ENCODE data around the gene IGF1R.
A peak's percentile ranks its signal among the peaks of the same experiment; 100 is the strongest.

IGF1R gene

DNA sequence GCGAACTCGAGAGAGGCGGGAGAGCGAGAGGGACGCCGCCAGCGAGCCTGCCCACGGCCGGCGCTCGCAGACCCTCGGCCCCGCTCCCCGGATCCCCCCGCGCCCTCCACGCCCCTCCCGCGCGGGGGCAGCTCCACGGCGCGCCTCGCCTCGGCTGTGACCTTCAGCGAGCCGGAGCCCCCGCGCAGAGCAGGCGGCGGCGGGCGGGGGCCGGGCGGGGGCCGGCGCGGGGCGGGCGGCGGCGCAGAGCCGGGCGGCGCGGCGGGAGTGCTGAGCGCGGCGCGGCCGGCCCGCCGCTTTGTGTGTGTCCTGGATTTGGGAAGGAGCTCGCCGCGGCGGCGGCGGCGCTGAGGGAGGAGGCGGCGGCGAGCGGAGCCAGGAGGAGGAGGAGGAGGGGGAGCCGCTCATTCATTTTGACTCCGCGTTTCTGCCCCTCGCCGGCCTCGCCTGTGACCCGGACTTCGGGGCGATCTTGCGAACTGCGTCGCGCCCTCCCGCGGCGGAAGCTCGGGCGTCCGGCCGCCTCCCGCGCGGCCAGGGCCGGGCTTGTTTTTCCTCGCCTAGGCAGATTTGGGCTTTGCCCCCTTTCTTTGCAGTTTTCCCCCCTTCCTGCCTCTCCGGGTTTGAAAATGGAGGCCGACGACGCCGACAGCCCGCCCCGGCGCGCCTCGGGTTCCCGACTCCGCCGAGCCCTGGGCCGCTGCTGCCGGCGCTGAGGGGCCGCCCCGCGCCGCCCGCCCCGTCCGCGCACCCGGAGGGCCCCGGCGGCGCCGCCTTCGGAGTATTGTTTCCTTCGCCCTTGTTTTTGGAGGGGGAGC, 524 bp downstream of the IGF1R start:
- DNase-seq, result no peak

DNA sequence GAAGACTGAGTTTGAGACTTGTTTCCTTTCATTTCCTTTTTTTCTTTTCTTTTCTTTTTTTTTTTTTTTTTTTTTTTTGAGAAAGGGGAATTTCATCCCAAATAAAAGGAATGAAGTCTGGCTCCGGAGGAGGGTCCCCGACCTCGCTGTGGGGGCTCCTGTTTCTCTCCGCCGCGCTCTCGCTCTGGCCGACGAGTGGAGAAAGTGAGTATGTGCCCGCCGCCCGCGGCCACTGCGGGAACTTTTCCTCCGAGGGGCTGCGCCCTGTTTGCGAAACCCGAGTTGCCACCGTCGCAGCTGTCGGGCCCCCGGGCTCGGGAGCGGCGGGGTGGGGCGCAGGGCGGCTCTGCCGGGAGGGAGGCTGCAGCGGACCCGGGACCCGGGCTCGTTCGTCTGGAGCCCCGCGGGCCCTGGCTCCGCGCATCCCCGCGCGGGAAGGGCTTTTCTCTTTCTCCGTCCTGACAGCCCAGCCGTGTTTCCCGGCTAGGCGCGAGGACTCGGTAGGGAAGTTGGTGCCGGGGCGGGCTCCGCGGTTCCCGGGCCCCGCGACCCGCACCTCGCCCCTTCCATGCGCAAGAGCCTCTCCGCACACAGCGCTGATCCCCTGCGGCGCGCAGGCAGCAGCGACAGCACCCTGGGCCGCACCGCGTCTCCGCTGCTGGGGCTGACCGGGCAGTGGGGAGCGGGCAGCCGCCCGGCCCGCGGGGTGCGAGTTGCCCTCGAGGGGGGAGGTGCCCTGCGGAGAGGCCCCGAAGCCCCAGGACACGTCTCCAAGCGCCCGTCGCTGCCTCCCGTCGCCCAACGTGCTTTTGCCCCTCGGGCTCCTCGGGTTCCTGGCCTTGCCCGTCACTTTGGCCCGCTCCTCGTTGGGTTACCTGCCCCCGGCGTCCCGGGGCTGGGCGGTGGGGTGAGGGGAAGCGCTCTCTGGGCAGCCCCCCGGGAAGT, 1.4 kb downstream of the IGF1R start:
- DNase-seq, result no peak

DNA sequence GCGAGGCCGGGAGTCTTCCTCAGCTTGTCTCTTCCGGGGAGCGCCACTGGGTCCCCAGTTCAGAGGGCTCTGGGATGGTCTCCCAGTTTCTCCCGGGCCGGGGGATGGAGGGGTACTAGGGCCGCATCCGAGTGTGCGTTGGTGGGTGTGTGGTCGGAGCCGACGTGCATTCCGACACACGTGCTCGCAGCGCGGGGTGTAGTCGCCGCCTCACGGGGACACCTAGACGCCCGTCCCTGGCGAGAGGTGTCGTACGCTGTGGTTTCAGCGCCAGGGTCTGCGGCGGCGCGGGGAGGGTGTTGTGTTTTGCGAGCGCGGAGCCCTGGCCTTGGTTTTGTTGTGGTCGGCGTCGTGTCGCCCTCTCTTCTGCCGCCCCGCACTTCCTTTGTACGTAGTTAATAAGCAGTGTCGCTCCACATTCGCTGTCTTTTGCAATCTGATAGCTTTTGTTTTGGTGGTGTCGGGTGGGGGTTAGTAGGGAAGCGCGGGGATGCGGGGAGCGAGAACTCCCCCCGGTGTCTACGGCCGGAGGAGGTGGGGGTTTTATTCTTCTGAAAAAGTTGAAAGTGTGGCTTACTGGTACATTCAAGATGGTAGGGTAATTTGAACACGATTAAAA, 2.2 kb downstream of the IGF1R start:
- no peak for DNase-seq

DNA sequence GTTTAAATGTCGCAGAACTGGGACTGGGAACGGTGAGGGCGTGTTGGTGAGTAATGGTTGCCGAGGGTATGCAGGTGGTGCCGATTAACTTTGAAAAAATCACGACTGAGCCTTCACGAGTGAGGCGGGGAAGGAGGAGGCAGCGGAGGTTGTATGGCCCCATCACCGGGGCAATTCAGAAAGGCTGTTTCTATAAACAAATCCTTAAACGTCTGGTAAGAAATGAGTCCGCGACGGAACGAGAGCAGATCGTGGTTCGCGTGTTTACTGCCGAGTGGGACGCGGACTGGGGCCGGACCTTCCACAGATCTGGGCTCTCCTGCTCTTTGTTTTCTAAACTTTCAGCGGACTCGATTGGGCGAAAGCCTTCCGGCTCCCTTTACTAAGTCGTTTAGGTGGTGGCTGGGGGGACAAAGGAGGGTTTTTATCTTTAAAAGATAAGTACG, 2.7 kb downstream of the IGF1R start:
- DNase-seq, result no peak

DNA sequence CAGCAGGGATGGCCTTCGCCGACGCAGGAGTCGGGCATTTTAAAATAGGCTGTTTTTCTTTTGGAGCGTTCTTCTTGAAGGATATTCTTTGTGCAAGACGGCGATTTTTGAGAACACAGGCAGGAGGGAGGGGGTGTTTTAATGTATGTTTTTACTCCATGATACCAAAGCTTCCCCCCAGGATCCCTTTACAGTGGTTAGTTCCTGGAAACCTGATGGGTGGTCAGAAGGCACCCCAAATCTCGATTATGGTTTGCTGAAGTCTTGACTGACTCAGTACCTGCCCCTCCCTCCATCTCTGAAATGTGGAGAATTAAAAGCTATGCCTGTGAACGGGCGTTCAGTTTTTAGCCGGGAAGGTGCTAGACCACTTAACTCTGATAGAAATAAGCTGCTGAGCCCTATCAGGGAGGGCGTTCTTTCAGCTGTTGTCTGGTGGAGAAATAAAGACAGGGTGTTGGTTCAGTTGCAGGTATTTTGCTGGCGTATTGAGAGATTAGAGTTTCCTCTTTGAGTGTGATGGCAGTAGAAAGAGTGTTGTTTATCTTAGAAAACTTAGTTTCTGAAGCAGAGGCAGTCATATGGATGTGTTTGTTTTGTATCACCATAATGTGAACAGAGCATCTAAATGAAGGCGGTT, 3.4 kb downstream of the IGF1R start:
- DNase-seq, result no peak

DNA sequence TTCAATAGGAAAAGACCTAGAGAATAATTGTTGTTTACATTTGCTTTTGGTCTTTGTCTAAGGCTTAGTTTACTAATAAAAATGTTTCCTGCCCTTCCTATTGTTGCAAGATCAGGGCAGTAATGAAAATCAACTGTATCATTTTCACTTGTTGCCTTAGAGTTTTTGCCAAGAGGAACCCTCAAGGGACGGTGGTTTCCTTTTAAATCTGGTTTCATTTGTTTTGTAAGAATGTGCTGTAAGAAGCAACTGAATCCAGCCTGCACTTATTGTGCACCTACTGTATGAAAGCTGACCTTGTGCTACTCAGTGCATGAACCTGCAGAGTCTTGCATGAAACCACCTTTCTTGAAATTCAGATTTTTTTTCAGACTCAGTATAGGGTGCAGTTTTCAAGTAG, 5.3 kb downstream of the IGF1R start:
- no peak for DNase-seq

DNA sequence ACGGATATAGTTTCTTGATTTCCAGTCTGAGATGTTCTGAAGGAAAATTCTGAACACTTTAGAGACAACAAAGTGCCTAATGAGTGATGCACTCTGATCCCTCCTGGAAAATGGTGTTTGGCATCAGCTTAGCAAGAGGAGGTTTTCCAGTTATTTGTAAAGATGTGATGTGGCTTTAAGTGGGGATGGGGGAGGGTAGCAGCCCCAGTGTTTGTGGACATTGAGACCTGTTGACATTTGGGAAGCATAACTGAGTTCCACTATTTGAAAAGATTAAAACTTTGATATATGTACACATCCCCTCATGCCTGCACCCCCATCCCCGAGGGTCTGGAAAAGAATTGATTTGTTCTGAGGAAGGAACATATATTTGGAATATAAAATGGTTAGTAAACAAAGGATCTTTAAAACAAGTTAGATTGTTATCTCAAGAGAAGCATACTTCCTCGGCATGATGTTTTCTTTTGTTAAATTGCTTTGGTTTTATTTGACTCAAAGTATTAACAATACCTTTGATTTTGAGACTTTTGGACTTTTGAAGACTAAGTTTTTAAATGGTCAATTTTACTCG, 6.5 kb downstream of the IGF1R start:
- DNase-seq, result no peak

DNA sequence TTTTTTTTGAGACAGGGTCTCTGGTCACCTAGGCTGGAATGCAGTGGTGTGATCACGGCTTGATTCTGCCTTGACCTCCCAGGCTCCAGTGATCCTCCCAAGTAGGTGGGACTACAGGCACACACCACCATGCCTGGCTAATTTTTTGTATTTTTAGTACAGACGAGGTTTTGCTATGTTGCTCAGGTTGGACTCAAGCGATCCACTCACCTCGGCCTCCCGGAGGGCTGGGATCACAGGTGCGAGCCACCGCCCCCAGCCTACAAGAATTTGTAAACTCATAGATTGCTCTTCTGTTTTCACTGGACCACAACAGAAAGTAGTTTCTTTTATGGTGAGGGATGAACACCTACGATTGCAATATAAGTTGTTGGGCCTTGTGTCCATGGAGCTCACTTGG, 7.4 kb downstream of the IGF1R start:
- DNase-seq, result no peak

DNA sequence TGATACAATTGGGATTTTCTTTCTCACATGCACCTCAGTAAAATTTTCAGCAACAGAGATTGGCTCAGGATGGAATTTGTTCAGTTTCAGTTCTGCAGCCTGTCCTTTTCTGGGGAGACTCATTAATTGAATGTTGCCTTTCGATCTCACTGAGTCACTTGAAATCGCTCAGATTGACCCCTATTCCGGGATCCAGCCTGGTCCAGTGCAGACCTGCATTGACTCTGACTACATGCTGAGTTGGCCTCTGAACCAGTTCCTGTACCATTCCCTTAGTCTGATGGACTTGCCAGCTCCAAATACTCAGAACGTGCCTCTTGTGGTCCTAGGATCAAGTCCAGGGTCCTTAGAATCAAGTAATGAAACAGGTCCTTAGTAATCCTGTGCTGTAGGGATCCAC, 9.4 kb downstream of the IGF1R start:
- DNase-seq, result no peak

DNA sequence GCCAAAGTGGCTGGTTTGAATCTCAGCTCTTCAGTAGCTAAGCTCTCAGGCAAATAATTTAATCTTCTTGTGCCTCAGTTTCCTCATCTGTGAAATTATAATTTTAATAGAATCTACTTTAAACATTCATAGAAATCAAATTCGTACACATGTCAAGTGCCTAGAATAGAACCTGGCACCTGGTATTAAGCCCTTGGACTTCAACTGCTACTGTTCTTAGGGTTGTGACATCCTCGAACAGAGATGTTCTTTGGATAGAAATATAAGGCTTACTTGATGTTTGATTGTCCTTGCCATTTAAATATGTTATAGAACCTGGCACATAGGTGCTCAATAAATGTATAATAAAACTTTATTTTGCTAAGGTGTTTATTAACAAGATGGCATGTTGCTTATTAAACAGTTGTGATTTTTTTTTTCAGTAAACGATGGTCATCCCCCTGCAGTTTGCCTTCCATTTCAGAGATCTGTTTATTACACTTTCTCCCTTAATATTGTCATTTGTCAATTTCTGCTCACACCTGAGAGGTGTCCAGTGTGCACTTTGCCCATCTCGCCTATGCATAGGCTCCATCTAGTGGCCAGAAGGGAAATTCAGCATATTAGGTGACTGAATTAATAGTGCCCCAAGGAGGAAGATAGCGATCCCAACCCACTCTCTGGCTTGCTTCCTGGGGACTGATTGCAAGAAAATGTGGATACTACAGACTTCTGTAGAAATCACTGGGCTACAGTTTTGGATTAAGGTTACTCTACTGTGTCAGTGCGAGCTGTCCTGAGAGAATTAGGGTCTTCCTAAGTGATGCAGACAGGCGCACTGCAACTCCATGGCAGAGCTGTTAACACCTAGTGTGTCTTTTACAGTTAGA, 10.7 kb downstream of the IGF1R start:
- DNase-seq, result peak; percentile 10

DNA sequence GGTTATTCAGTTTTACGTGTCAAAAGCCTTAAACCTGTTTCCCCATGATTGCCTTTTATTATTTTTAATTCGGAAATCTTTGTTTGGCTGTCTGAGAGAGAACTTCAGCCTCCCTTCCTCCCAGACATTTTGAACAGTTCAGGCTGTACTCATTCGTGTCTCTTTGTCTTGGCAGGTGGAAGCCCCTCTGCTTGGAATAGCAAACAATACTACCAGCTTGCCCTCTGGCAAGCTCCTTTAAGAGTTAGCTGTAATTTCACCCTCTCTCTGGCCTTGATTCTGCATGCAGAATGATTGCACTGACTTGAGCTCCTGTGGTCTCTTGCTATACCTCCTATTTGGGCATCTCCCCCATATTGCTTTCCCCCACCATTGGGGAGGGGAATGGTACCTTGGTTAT, 11.7 kb downstream of the IGF1R start:
- no peak for DNase-seq

DNA sequence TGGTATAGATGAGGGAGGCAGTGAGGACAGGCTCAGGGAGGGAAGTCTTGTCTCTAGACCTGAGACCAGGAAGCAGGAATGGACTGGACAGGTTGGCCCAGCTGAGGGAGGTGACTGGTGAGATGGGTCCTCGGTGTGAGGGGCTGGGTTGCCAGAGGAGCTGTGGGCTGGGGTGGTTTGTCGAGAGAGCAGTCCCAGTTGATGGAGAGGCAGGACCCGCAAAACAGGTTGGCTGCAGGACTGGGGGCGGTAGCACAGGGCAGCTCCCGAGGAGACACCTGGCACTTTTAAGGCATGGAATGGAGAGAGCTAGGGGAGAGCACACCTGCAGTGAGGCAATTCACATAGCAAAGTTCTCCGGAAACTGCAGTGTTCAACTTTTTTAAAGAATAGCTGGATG, 14.7 kb downstream of the IGF1R start:
- no peak for DNase-seq

DNA sequence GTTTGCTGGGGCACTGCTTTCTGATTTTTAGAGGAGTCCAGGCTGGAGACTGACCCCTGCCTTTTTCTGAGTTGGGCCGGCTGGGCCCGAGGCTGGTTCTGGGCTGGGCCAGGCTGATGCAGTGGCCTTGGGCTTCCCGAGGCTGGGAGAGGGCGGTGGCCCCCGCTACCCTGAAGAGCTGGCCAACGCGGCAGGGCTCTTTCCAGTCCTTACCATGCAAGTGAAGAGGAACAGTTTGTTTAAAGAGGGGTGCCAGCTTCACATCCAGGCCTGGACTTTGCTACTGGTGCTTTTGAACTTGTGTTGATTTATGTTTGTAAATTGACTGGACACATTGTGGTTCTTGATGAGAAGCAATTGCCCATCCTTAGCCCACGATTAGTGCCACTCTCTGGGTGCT, 15.3 kb downstream of the IGF1R start:
- no peak for DNase-seq

DNA sequence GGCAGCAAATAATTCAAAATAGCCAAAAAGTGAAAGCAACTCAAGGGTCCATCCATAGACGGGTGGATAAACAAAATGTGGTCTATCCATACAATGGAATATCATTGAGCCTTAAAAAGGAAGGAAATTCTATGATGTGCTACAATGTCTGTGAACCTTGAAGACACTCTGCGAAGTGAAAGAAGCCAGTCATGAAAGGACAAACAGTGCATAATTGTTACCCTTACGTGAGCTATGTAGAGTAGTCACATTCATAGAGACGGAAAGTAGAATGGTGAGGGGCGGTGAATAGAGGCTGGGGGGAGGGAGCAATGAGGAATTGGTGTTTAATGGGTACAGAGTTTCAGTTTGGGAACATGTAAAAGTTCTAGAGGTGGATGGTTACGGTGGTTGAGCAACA, 18.1 kb downstream of the IGF1R start:
- no peak for DNase-seq

DNA sequence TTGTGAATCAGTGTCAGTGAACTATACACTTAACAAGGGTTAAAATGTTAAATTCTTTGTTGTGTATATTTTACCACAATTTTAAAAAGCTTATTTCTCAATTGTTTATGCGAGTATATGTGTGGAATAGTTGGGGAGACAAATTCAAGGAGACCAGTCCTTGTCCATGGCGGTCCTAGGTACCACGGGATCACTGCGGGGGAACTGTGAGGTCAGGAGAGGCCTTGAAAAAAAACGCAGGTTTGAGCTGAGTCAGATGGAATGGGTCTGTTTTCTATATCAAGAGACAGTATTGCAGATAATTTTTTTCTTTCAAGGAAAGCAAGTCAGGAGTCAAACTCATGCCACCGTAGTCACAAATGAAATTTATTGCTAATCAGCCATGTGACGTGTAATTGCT, 18.5 kb downstream of the IGF1R start:
- no peak for DNase-seq

DNA sequence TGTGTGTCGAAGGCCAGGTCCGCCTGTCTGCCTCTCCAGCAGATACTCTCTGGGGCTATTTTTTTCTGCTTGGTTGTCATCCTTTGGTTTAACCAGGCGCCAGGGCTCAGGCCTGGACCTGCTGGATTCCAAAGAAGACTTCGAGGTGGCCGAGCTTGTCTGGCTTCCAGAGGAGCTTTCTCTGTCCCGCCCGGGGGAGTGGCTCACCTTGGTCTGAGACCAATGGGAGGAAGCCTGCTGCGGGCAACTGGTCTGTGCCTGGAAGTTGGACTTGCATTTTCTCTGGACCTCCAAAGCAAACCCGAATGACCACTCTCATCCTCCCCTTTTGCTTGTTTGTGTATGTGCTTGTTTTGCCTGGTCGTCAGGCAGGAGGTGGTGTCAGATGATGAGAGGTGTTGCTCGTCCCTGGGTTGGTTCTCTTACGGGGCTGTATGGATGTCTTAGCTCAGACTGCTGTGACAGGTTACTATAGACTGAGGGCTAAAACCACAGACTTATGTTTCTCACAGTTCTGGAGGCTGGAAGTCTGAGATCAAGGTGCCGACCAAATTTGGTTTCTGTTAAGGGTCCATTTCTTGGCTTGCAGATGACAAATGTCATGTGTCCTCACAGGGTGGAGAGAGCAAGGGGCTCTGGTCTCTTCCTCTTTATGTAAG, 19.3 kb downstream of the IGF1R start:
- no peak for DNase-seq

DNA sequence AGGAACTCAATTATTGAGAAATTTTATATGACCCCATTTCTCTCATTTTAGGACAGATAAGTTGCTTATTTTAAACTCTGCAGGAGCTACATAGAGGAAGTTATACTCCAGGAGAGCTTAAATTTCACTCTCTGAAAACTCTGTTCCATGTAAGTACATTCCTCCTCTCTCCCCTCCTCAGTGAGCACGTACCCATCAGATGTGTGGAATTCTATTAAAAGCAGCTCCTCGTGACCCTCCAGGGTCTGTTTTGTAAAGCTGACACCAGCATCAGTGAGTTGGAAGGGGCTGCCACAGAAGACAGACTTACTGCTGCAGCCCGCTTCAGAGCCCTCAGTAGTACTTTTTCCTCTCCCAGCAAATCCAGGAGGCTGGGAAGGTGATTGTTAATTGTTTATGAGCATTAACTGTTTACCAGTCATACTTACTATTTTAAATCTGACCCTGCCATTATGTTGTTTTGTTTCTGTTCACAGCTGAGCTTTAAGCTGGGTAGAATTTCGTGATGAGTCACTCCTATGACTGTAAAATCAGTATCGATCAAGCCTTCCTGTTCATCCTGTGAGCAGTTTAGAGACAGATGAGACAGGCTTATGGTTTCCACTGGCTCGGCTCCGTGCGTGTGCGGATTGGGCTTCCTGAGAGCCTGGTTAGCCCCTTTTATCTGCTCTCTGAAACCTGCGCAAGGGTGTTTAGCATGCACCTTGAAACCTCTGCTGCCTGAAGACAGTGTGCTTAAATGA, 20.4 kb downstream of the IGF1R start:
- no peak for DNase-seq

DNA sequence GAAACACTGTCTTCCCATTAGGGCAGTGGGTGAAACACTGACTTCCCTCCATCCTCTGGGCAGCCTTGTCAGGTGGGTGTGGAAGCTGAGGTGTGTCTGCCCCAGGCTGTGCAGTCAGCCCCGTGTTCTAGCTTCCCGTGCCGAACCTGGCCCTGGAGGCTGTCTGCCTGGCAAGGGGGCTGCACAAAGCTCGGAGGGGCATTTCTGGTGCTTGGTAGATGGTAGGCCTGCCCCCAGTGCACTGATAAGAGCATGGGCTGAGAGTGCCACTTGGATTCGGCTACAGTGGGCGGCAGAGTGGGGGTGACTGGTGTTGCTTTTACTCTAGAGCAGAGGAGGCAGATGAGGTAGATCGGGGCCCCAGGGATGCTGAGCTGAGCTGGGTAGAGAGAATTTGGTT, 21.3 kb downstream of the IGF1R start:
- DNase-seq, result no peak

DNA sequence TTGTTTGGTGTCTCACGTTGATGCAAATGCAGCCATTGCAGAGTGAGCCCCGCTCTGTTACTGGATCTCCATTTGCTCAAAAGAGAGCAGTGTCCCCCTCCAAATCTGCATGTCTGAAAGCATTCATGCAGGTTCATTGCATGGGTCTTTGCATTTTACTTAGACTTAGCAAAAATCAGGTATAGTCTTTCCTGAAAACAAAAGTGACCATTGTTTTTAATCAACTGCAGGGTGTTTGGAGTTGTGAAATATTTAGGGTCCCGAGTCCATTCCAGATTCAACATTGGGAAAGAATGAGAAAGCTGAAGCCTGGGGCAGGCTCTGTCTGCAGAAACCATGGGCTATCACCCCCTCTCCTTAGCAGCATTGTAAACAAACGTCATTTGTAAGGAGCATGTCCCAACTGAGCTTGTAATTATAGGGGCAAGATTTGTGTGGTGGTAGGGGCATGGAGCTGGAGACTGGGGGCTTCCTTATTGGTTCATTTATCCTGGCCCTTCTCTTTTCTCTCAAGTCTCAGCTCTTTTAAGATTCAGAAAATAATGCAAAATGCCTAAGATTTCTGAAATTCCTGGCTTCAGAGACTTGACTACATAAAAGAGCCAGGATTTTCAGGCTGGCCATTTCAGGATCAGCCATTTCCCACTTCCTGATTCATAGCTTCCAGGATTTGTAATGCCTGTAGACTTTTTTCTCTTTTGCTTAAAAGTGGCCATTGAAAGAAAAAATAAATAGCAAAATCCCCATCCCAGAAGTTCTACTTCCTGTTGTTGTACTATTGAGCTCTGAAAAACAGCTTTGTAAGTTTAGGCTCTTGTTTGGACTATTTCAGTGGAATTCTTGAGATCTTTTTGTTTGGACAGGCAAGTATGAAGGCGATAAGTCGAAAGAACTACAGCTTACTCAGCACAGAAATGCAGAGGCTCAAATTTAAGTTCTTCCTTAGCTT, 23.0 kb downstream of the IGF1R start:
- no peak for DNase-seq

Data from NCI-H1694 treated with DMSO at 0.1 percent for 48 hours (cell line).